GM12874 (cell line): ENCODE measurements around the gene NYAP1.

Source experiments
- TF ChIP-seq, protein P1 (sequence below): IDR thresholded peaks from 2 replicates; pipeline ENCODE4 v1.5.1; 2011; ENCODE audit warnings: low read depth, mild to moderate bottlenecking, control low read depth, low read length, moderate library complexity; ENCODE audit not compliant: insufficient read depth

NYAP1 gene

DNA sequence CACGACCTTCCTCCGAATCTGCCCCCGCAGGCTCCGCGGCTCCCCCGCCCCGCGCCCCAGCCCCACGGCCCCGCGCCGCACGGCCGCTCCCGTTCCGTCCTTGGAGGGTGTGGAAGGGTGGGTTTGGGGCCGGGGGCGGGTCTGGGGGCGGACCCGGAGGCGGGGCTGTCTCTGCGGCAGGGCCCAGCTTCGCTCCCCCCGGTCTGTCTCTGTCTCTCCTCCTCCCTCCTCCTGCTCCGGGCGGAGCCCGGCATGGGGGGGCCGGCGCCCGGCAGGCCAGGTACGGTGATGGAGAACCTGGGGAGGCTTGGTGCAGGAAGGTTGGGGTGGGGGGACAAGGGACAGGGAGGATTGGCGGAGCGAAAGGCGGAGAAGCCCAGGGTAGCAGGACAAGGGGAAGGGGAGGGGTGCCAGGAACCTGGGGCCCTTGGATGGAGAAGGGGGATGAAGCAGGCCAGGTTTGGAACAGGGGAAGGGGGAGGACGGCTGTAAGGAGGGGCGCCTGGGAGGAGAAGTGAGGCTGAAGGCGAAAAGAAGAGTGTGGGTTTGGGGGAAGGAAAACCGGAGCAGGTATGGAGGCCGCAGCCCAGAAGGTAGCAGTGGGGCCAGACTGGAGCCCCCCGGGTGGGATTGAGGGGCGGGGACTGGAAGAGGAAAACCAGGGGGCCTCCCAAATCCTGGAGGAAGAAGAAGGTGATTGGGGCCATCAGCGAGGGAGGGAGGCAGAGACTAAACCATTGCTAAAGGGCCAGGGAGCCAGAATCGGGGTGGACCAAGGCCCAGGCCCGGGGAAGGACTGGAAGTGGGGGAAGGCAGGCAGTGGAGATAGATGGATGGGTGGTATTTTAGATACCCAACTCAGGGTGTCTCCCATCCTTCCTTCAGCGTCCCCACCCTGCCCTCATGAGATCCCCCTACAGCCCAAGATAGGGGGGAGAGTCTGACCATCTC, at the start of gene NYAP1:
TSS of gene NYAP1 (plus strand) at position 206 of the 951 bp plus-strand sequence. CDS start 1,385 bp downstream, outside the sequence.
- TF ChIP-seq, protein P1, sequence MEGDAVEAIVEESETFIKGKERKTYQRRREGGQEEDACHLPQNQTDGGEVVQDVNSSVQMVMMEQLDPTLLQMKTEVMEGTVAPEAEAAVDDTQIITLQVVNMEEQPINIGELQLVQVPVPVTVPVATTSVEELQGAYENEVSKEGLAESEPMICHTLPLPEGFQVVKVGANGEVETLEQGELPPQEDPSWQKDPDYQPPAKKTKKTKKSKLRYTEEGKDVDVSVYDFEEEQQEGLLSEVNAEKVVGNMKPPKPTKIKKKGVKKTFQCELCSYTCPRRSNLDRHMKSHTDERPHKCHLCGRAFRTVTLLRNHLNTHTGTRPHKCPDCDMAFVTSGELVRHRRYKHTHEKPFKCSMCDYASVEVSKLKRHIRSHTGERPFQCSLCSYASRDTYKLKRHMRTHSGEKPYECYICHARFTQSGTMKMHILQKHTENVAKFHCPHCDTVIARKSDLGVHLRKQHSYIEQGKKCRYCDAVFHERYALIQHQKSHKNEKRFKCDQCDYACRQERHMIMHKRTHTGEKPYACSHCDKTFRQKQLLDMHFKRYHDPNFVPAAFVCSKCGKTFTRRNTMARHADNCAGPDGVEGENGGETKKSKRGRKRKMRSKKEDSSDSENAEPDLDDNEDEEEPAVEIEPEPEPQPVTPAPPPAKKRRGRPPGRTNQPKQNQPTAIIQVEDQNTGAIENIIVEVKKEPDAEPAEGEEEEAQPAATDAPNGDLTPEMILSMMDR = no peak

DNA sequence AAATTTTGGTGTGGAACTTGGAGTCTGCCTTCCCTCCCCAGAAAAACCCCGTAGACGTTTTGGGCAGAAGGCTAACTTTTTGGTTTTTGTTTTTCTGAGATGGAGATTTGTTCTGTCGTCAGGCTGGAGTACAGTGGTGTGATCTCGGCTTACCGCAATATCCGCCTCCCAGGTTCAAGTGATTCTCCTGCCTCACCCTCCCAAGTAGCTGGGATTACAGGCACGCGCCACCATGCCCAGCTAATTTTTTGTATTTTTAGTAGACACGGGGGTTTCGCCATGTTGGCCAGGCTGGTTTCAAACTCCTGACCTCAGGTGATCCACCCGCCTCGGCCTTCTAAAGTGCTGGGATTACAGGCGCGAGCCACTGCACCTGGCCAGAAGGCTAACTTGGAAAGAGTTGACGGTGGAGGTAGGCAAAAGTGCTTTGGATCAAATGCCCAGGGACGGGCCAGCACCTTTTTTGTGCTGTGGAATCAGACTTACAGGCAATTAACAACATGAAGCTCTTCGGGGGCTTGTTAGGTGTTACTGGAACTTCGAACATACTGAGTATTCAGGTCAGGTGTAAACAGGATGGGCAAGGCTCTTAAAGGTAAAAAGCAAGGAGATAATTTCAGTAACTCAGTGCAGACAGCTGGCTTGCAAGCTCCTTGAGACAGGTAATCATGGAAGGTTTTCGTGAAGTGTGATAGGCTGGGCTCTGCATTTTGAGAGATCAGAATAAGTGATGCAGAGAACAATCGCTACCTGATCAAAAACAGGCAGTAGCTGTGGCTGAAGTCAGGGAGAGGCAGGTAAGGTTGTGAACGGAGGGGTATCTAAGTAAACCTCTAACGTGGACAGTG, 49.2 kb upstream of the NYAP1 start:
- TF ChIP-seq, protein P1 = no peak

DNA sequence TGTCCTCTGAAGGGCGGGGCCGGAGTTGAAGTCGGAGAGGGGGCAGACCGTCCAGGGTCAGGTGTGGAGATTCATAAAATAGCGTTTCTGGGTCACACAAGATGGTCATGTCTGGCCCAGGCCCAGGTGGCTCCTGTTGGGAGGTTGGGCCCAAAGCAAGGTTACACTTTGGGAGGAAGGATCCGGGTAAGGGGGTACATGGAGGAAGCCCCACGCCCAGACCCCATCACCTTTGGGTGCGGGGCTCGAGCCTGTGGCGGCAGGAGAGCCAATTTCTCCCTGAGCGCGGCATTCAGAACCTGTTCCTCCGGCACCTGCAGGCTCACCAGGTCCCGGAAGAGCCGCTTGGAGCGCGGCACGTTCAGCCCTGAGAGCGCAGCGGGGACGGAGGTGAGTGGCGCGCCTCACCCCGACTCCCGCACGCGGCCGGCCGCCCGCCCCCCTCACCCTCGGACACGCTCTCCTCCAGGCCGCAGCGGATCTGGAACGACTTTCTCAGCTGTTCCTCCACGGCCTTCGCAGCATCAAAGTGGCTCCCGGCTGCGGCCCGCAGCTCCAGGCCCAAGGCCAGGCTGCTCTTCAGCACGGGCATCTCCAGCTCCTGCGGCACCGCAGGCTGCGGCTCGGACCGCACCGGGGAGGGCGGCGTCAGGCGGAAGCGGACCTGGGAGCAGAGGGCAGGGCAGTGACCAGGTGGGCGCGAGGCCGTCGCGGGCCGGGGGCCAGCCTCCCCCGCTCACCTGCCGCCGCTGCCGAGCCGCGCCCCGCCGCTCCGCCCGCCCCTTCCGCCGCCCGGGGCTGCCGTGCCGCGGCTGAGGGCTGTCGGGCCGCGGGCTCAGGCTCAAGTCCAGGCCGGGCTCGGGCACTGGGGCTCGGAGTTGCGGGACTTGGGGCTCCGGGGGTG, 48.1 kb upstream of the NYAP1 start:
- TF ChIP-seq, protein P1 = no peak

DNA sequence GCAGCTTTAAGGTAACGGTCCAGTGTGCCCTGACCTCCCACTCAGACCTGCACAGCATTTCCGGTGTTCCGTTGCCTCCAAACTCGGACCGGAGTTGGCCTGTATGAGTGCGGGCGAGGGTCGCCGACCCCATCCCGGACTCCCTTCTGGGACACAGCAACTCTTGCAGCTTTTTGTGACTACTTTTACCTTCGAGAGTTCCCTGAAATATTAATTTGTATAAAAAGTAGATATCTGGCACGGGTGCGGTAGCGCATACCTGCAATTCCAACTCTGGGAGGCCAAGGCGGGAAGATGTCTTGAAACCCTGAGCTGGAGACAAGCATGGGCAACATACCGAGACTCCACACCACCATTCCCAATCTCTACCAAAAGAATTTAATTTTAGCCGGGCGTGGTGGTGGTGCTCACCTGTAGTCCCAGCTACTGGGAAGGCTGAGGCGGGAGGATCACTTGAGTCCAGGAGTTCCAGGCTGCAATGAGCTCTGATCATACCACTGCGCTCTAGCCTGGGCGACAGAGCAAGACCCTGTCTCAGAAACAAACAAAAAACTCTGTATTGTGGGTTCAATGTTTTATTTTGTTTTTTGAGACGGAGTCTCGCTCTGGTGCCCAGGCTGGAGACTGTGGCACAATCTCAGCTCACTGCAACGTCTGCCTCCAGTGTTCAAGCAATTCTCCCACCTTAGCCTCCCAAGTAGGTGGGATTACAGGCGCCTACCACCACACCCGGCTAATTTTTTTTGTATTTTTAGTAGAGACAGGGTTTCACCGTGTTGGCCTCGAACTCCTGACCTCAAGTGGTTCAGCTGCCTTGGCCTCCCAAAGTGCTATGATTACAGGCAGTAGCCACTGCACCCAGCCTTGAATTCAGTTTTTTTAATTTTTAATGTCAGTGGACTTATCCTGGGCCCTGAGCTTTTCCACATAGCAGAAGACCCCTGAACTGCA, 46.3 kb upstream of the NYAP1 start:
- TF ChIP-seq, protein P1 = no peak

DNA sequence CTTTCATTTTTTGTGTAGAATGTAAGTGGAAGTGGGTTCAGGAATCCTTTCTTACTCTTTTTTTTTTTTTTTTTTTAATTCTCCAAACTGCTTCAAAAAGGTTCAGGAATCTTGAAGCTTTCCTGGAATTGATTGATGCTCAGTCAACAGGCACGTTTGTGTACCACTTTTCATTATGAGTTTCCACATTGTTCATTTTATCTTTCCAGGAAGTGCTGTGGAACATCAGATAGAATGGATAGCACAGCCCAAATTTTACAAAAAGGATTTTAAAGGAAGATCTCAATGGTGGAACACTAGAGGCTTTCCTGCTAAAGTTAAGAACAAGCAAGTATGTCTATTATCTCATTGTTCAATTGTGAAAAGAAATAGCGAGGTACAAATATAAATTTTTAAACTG, 45.6 kb upstream of the NYAP1 start:
- TF ChIP-seq, protein P1 = no peak
